PC-9 (cell line): ENCODE results near the gene SLC22A3.
"Not testable (repeated sequence)": the region's sequence is repeated elsewhere in the genome, so short reads cannot be mapped to it uniquely, and the experiment has no call there.

ENCODE experiments used
- EZH2 ChIP-seq: fragments of 200-600 bp; sonication (generic); IDR thresholded peaks from 2 replicates; pipeline ENCODE4 v1.8.0; 2017; ENCODE audit warnings: antibody characterized with exemption, low read depth
- TF ChIP-seq, protein P1 (sequence below): fragments of 200-600 bp; sonication (generic); conservative IDR thresholded peaks from 2 replicates; pipeline ENCODE4 v1.6.1; 2017; ENCODE audit warnings: mixed run types, antibody characterized with exemption, mild to moderate bottlenecking, moderate library complexity

- TF ChIP-seq, protein P1, sequence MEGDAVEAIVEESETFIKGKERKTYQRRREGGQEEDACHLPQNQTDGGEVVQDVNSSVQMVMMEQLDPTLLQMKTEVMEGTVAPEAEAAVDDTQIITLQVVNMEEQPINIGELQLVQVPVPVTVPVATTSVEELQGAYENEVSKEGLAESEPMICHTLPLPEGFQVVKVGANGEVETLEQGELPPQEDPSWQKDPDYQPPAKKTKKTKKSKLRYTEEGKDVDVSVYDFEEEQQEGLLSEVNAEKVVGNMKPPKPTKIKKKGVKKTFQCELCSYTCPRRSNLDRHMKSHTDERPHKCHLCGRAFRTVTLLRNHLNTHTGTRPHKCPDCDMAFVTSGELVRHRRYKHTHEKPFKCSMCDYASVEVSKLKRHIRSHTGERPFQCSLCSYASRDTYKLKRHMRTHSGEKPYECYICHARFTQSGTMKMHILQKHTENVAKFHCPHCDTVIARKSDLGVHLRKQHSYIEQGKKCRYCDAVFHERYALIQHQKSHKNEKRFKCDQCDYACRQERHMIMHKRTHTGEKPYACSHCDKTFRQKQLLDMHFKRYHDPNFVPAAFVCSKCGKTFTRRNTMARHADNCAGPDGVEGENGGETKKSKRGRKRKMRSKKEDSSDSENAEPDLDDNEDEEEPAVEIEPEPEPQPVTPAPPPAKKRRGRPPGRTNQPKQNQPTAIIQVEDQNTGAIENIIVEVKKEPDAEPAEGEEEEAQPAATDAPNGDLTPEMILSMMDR, result not testable (repeated sequence)
- not testable (repeated sequence) for TF ChIP-seq EZH2
These were observed 25.4 kb downstream of the SLC22A3 start for GRCh38 chr6:160373601-160374000.
